Activated naive CD8-positive, alpha-beta T cell treated with anti-CD3 and anti-CD28 coated beads, Interleukin-2, amount 50 U/mL, for 16 hours (primary cell): ENCODE data around the gene KCNMA1.

ENCODE experiments used
- DNase-seq: peaks from one replicate; pipeline ENCODE4 v3.0.0-alpha.2; 2020; ENCODE audit warnings: low read depth, low spot score

Gene KCNMA1

DNA sequence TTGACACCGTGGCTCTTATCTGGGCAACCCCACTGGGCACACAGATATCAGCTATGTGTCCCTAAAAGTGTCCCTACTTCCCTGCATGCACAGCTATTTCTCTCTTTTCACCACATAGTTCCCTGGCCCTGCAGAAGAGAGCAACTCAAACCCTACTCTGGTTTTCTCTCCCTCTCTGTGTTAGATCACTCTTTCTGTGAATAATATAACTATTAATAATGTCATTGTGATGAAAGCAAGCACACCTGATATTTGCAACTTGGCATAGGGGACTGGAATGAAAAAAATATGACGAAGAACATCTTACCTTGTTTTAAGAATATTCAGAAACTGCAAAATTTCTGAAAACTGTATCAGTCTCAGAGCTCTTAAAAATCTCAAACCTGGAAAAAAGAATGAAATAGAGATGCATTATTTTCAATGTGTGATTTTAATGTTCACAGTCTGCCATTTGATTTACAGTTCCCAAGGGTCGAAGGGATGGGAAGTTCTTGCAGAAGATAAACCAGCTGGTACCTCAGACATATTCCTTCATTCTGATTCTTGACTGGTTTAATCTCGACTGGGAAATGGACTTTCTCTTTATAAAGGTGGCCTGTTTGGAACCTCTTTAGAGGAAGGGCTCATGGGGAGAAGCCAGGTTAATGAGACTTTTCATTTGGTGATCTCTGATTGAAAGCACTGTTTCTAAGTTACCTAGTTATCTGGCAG is 516.8 kb downstream of the KCNMA1 start:
- DNase-seq, result no peak

DNA sequence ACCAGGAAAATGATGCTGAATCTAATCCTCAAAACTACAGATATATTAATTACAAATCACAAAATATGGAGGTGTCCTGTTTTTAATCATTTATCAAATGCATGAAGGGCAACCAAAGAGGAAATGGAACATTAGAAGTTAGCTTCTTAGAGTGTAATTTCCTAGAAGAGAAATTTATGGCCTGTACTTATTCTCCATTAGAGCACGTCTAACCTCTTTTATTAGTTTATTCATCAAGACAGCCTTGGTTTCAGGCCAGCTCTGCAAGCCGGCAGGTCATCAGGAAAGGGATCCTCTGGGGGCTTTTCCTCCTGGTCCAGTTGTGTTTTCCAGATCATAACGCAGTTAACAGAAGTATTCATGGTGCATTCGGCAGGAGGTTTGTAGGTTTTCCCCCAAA is 517.6 kb downstream of the KCNMA1 start:
- no peak for DNase-seq

GRCh38 chr10:77118603-77119282 is 518.9 kb downstream of the KCNMA1 start:
- DNase-seq, result no peak

GRCh38 chr10:77117501-77117900 is 520.1 kb downstream of the KCNMA1 start:
- no peak for DNase-seq

- no peak for DNase-seq
These were observed 520.7 kb downstream of the KCNMA1 start for GRCh38 chr10:77116904-77117303.

- DNase-seq, result no peak
These were observed 523.3 kb downstream of the KCNMA1 start for GRCh38 chr10:77114181-77114821.

DNA sequence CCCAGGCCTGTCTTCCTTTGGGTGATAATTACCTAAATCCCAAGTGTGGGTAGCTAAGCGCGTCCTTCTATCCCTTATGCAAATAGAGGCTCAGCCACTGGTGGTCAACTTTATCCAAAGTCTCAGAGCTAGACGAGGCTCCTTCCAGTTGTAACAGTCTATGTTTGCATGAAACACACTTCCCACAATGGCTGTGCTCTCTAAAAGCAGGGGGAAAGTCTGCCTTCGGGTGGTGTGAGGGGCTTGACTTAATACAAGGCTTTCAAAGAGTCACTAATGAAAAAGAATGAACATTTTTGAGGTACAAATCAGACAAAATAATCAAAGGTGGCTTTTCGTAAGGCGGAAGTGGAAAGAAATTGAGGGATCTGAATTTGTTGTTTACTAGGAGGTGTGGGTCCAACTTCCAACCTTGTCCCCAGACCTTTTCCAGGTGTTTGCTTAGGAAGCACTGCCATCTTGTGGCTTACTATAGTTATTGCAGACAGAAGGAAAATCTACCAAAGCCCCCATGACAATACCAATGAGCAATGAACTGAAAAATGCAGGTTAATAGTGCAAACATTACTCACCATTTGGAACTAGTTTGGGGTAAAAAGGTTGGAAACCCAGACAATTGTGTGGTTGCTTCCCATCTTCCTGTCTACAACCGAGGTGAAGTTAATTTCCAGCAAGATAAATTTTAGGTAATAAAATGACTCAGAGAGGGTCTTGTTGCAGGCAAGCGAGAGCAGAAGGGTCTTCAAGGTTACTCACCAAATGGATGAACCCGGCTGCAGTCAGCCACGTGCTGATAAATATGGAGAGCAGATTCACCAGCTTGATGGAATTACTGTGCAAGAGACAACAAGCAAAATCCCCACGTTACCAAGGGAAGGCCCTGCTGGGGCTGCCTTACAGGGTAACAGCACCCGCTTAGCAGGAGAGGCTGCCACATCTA is 525.7 kb downstream of the KCNMA1 start:
- no peak for DNase-seq

GRCh38 chr10:77110757-77111156 is 526.9 kb downstream of the KCNMA1 start:
- no peak for DNase-seq

DNA sequence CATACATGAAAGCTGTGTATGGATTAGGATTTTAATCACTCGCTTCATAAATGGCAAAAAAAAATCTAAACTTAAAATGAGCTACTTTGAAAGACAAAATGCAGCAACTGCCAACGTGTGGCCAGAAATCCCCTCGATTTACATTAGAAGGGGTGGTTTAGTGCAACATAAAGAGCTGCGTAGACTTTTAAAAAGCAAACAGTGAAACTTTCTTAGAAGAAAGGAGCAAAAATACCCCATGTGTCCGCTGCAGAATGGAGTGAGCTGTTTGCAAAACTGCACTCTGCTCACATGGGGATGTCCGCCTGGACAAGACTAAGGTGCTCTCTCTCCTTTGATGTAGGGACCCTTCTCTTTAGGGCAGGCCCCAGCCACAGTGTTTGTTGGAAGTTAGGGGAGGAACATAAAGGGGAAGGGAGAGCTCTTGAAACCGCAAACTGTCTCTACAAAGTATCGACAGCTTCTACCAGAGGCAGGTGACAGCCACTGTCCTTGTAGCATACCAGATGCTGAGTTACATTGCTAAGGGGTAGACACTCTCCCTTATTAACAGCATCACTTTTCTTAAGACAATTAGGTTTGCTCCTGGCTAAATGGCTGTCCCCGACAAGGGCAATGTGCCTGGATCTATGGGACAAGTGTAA is 528.1 kb downstream of the KCNMA1 start:
- no peak for DNase-seq

- DNase-seq, result no peak
These were observed 530.9 kb downstream of the KCNMA1 start for GRCh38 chr10:77106676-77107075.

DNA sequence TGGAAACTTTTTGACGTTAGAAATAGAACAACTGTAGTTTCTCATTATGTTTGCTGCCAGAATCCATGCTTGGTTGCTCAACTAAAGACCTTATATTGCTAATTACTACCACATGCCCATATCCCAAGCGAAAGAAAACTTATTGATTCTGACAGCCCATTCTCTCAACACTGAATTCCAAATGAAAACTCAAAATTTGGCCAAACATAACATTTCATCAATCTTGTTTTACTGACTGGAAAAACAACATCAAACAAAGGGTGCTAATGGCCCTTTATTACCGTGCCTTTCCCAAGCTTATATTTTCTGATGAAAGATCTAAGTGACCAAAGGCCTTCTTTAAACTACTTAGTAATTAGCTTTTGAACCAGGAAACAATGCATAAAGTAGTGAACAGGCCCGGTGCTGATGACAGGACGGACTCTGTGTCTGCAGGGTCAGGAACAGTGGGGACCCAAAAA is 531.8 kb downstream of the KCNMA1 start:
- no peak for DNase-seq

- DNase-seq, result no peak
These were observed 533.1 kb downstream of the KCNMA1 start for GRCh38 chr10:77104459-77104980.

DNA sequence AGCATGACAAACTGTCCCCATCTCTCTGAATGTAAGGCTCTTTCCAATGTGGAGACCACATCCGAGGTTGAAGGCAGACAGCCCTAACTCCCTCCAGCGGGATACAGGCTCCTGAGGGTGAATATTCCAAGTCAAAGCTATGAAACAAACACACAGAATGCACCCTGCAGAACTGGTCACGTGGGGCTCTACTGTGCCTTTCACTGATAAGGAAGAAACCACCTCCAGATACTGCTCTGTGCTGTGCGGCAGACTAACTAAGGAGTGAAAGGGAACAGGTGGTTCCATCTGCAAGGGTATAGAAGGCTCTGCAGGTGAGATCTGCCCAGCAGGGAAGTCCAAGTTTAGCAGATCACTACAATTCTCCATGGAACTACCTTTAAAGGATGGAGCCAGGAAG is 534.4 kb downstream of the KCNMA1 start:
- DNase-seq, result no peak

GRCh38 chr10:77101341-77101740 is 536.3 kb downstream of the KCNMA1 start:
- DNase-seq, result no peak

DNA sequence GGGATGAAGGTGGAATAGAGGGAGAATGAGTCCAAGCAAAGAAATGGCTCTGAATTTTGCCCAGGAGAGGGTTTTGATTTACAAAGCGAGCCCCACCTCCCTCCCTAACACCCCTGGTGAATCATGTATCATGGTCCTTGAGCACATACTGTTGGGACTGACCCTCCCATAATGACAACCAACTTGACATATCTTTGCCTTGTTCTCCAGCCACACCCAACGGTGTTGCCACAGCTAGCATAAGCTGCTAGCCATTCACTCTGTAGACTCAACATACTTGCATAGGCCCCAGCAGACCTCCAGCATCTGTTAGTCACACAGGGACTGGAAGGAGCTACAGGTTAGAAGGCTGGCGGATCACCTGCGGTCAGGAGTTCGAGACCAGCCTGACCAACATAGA is 538.5 kb downstream of the KCNMA1 start:
- no peak for DNase-seq

DNA sequence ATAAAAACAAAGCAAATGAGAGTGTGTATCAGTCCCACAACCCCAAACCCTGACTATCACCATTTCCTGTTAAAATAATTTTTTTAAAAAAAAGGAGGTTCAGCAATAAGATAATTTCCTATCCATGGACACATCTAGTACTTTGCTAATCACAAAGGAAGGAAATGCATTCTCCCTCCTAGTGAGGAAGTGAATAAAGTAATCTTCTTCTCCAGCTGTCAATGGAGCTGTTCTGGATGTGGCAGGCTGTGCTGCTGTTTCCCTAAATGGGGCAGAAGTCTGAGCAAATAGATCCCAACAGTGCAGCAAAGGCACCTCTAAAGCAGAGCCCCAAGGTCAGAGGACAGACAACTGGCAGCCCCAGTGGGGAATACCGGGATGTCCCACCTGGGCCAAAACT is 540.0 kb downstream of the KCNMA1 start:
- DNase-seq, result no peak

DNA sequence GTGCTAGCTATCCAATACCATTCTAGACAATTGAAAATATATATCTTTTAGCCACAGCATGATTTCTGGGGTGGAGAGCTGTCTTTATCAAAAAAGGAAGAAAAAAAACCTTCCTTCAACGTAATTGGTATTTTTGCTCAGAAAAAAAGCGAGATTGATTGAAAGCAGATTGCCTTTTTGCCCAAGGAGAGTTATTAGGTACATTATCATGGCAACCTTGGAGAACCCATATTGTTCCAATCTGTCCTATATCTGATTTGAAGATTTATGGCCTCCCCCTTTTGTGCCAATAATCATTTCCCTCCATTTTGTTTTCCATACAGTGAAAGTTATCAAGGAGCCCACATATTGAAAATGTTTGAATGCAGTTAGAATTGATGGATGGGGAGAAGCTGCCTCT is 544.5 kb downstream of the KCNMA1 start:
- DNase-seq, result no peak

DNA sequence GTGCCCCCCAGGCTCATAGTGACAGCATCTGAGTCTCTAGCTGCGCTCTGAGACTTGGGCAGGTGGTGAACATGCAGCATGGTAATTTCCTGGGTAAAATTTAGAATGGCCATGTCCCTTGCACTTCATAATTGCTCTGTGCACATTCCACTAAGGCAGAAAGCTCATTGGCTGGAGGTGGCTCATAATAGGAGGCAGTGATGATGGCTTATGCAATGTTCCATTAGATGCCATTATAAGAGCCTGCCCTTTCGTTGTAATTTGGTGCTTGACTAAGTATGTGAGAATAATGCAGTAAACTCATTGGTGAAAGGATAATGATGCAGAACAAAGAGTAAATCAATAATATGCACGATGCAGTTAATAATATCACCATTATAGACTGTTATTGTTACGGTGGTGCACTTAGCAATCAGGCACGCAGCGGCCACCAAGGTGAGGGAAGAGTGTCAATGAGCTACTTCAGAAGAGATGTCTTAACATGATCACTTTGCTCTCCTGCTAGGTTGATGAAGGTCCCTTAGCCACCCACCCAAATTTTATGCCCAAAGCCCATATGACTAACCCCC is 545.9 kb downstream of the KCNMA1 start:
- no peak for DNase-seq

- DNase-seq, result no peak
These were observed 546.9 kb downstream of the KCNMA1 start for GRCh38 chr10:77090381-77091356.
